ENCODE data around the gene PCDHGB1.

GRCh38 chr5:141351591-141351990, 1.7 kb downstream of the PCDHGB1 start:
- no peak for TF ChIP-seq CTCF (IDR thresholded peaks at IDR 0.05)
- no peak for TF ChIP-seq POLR2A (IDR thresholded peaks at IDR 0.05)

All from esophagus squamous epithelium (tissue), 4 donors.